GM12891 (cell line): ENCODE data around the gene CRTC1.

Experiments used
- POLR2A ChIP-seq: IDR thresholded peaks from 2 replicates; pipeline ENCODE4 v1.6.1; 2011; ENCODE audit warnings: low read depth, low read length, control low read depth
- POLR2AphosphoS5 ChIP-seq: IDR thresholded peaks from 2 replicates; pipeline ENCODE4 v1.6.1; 2011; ENCODE audit warnings: low read depth, low read length, control low read depth
- SPI1 ChIP-seq: IDR thresholded peaks from 2 replicates; pipeline ENCODE4 v1.6.1; 2011; ENCODE audit warnings: low read depth, low read length, control low read depth
- TAF1 ChIP-seq: IDR thresholded peaks from 2 replicates; pipeline ENCODE4 v1.6.1; 2011; ENCODE audit warnings: low read depth, low read length, control low read depth

DNA sequence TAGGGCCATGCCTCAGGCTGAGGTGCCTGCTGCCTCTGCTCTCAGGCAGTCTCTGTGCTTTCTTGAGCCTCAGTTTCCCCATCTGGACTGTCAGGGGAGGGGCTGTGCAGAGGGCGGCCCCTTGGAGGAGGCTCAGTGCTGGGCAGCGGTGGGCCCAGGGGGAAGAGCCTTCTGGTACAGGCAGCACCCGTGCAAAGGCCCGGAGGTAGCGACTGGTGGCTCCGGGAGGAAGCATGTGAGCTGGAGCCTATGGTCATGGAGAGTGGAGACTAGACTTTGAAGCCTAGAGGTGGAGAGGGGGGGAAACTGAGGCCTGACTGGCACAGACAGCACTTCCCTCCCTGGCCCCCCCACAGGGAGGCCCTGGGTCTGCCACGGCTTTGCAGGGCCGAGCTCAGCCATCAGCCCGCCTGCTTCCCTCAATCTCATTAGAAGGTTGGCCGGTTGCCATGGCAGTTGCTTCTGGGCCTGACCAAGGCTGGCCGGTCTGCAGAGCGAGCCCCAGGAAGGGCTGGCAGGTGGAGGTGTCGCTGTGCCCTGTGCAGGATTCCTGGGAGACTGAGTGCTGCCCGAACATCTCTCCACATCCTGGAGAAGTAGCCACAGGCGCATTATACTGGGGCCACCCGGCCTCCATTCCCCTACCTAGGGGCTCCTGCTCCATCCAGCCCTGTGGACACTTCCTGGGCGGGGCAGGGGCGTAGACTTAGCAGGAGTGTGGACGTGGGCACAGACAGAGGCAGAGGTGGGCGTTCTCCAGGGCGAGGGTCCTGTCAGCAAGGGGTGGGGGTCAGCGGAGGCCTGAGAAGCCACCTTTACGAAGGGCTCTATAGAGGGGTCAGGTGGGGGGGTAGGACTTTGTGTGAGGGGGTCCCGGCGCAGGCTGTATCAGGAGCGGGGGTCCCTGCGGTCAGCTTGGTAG lies 53.2 kb downstream of the CRTC1 start:
- TF ChIP-seq POLR2A, result no peak
- TF ChIP-seq POLR2AphosphoS5, result no peak
- TF ChIP-seq TAF1, result no peak
- no peak for TF ChIP-seq SPI1
